CD14-positive monocyte (primary cell): ENCODE data around the gene TSHZ2. TPM values are rescaled to one million over a fixed set of nuclear protein-coding genes. Genes with fewer than 3 reads are reported as not detected.

Experiments
- DNase-seq, 3 donors: peaks; one replicate each; pipeline ENCODE4 v3.0.0-alpha.2; 2011 to 2022
- H2AFZ ChIP-seq: 2 replicates; pipeline ENCODE4 v1.6.0; 2012; ENCODE audit warnings: mild to moderate bottlenecking, low read depth, low read length, inconsistent platforms; ENCODE audit not compliant: insufficient read depth, poor library complexity, severe bottlenecking
- H3K27ac ChIP-seq, 2 donors: 1 replicate in 1 of 2; 2 replicates in 1 of 2; pipeline ENCODE4 v1.5.1; 2012 to 2013; ENCODE audit warnings: low read length in 2 of 2, control low read depth in 1 of 2, inconsistent platforms in 1 of 2, low read depth in 1 of 2, mild to moderate bottlenecking in 1 of 2
- H3K27me3 ChIP-seq, 2 donors: one replicate each; pipeline versions ENCODE4 v1.6.0 to v1.6.1; 2011 to 2013; ENCODE audit warnings: low read length in 2 of 2; ENCODE audit not compliant: control insufficient read depth in 2 of 2, insufficient read depth in 2 of 2
- H3K36me3 ChIP-seq, 2 donors: replicated peaks in 1 of 2; 1 replicate in 1 of 2; 2 replicates in 1 of 2; pipeline versions ENCODE4 v1.5.1 to v1.6.1; 2012 to 2013; ENCODE audit warnings: low read length in 2 of 2, control low read depth in 1 of 2, inconsistent platforms in 1 of 2, mild to moderate bottlenecking in 1 of 2; ENCODE audit not compliant: insufficient read depth in 2 of 2, control insufficient read depth in 1 of 2
- H3K4me1 ChIP-seq, 2 donors: 1 replicate in 1 of 2; 2 replicates in 1 of 2; pipeline versions ENCODE4 v1.5.1 to v1.6.1; 2012 to 2013; ENCODE audit warnings: low read length in 2 of 2, control low read depth in 1 of 2, inconsistent platforms in 1 of 2, mild to moderate bottlenecking in 1 of 2, moderate library complexity in 1 of 2; ENCODE audit not compliant: insufficient read depth in 2 of 2, control insufficient read depth in 1 of 2
- H3K4me2 ChIP-seq: replicated peaks from 2 replicates; pipeline ENCODE3; 2012; ENCODE audit warnings: low read length, moderate library complexity, mild to moderate bottlenecking; ENCODE audit not compliant: poor library complexity, severe bottlenecking; ENCODE audit errors: extremely low read depth
- H3K4me3 ChIP-seq, 3 experiments: fragments of 200-600 bp in 1 of 3; sonication (generic) in 1 of 3; replicated peaks in 1 of 3; 1 replicate in 2 of 3; 2 replicates in 1 of 3; pipeline ENCODE4 v1.5.1; 2011 to 2013; ENCODE audit warnings: low read length in 3 of 3, mild to moderate bottlenecking in 3 of 3, control low read depth in 2 of 3, low read depth in 2 of 3, inconsistent platforms in 1 of 3, moderate library complexity in 1 of 3
- H3K79me2 ChIP-seq: 2 replicates; pipeline ENCODE4 v1.6.0; 2012; ENCODE audit warnings: mild to moderate bottlenecking, control low read depth, inconsistent platforms, low read length, moderate library complexity; ENCODE audit not compliant: insufficient read depth
- H3K9ac ChIP-seq: 2 replicates; pipeline ENCODE4 v1.6.0; 2017; ENCODE audit warnings: low read length, mild to moderate bottlenecking; ENCODE audit not compliant: insufficient read depth, poor library complexity, severe bottlenecking
- H3K9me3 ChIP-seq, 2 donors: replicated peaks in 1 of 2; 1 replicate in 1 of 2; 2 replicates in 1 of 2; pipeline versions ENCODE4 v1.5.1 to v1.6.1; 2012 to 2013; ENCODE audit warnings: low read length in 2 of 2, control low read depth in 1 of 2; ENCODE audit not compliant: control insufficient read depth in 1 of 2, insufficient read depth in 1 of 2
- H4K20me1 ChIP-seq: 2 replicates; pipeline ENCODE4 v1.6.0; 2012; ENCODE audit warnings: mild to moderate bottlenecking, low read length, control low read depth, moderate library complexity; ENCODE audit not compliant: insufficient read depth
- H3K27ac Mint-ChIP-seq, 7 donors: one replicate each; pipeline ENCODE4 v1.8.0; 2020; ENCODE audit warnings: mild to moderate bottlenecking in 7 of 7, mixed read lengths in 7 of 7, moderate library complexity in 6 of 7, inconsistent platforms in 2 of 7
- H3K27me3 Mint-ChIP-seq, 3 donors: one replicate each; pipeline ENCODE4 v1.8.0; 2021 to 2022; ENCODE audit warnings: low read depth in 3 of 3, mild to moderate bottlenecking in 3 of 3, mixed read lengths in 3 of 3, moderate library complexity in 3 of 3, inconsistent platforms in 1 of 3
- H3K36me3 Mint-ChIP-seq, 2 donors: one replicate each; pipeline ENCODE4 v1.8.0; 2020; ENCODE audit warnings: mixed read lengths in 2 of 2, inconsistent platforms in 1 of 2, mild to moderate bottlenecking in 1 of 2
- H3K4me1 Mint-ChIP-seq: one replicate; pipeline ENCODE4 v1.8.0; 2020; ENCODE audit warnings: mild to moderate bottlenecking, mixed read lengths
- H3K4me3 Mint-ChIP-seq, 2 donors: one replicate each; pipeline ENCODE4 v1.8.0; 2020; ENCODE audit warnings: mild to moderate bottlenecking in 2 of 2, mixed read lengths in 2 of 2, moderate library complexity in 1 of 2
- H3K9me3 Mint-ChIP-seq, 7 donors: one replicate each; pipeline ENCODE4 v1.8.0; 2020 to 2022; ENCODE audit warnings: mixed read lengths in 7 of 7, mild to moderate bottlenecking in 6 of 7, moderate library complexity in 6 of 7, inconsistent platforms in 2 of 7
- CTCF ChIP-seq: fragments of 200-600 bp; IDR thresholded peaks from one replicate; pipeline ENCODE4 v1.8.0; 2022; ENCODE audit warnings: antibody characterized with exemption, mild to moderate bottlenecking
- WGBS: methylation state at CpG from one replicate; pipeline ENCODE4 v1.1.5; 2013; ENCODE audit warnings: missing lambda C conversion rate; ENCODE audit not compliant: insufficient coverage; 5-methylcytosine and 5-hydroxymethylcytosine counted together
- intact Hi-C, 2 donors: fragments of 100-400 bp; cut with micrococcal nuclease; formaldehyde crosslinking; loops; one replicate each; pipeline versions ENCODE4 v1.15.0 to v1.15.1; 2023
- polyA plus RNA-seq, 3 donors: library from polyadenylated mRNA; depleted of rRNA in 1 of 3; unstranded in 2 of 3; stranded (reverse) in 1 of 3; fragments of 300-500 nt in 2 of 3; fragments of >200 nt in 1 of 3; fragmentation: Illumina TruSeq in 2 of 3; gene quantifications; 1 replicate in 2 of 3; 2 replicates in 1 of 3; pipeline ENCODE4 v1.2.3, GENCODE V29; 2012 to 2021

The TSHZ2 gene
- polyA plus RNA-seq, 3 donors: not detected

GRCh38 chr20:53274365-53274764, 302.2 kb downstream of the TSHZ2 start:
- no peak overlapping the region for H3K9ac ChIP-seq
- no peaks in the 10 kb centered on the region for H3K27me3 ChIP-seq
- no peak overlapping the region for H3K27ac ChIP-seq
- no peaks in the 10 kb centered on the region for H3K36me3 Mint-ChIP-seq
- no peaks in the 10 kb centered on the region for H3K79me2 ChIP-seq
- H2AFZ ChIP-seq: no peak overlapping the region
- H3K36me3 ChIP-seq: no peaks in the 10 kb centered on the region
- peaks cover 0 to 3% (median 0%) of the 10 kb centered on the region in 7 donors for H3K9me3 Mint-ChIP-seq
- intact Hi-C loops: no loop called here
- H3K4me3 ChIP-seq: no peak overlapping the region
- H3K27me3 Mint-ChIP-seq: peaks cover 0 to 1% (median 0%) of the 10 kb centered on the region in 3 donors
- TF ChIP-seq CTCF: no peak
- no peaks in the 10 kb centered on the region for H3K4me1 Mint-ChIP-seq
- H3K4me3 Mint-ChIP-seq: no peak overlapping the region
- DNase-seq: no peak
- no peaks in the 10 kb centered on the region for H4K20me1 ChIP-seq
- no peaks in the 10 kb centered on the region for H3K9me3 ChIP-seq
- no peaks in the 10 kb centered on the region for H3K4me1 ChIP-seq
- H3K4me2 ChIP-seq: no peak overlapping the region
- no peak overlapping the region for H3K27ac Mint-ChIP-seq
- WGBS: 90% methylated on average over 5 of the region's 5 CpGs

GRCh38 chr20:53274807-53275206, 302.6 kb downstream of the TSHZ2 start:
- Histone ChIP-seq H3K27me3 (no peaks in the 10 kb centered on the region), H3K4me2 (no peak overlapping the region), H3K36me3 (no peaks in the 10 kb centered on the region), H3K27ac (no peak overlapping the region), H3K9me3 (no peaks in the 10 kb centered on the region), H3K4me3 (no peak overlapping the region), H4K20me1 (no peaks in the 10 kb centered on the region), H3K9ac (no peak overlapping the region), H2AFZ (no peak overlapping the region), H3K79me2 (no peaks in the 10 kb centered on the region), H3K4me1 (no peaks in the 10 kb centered on the region)
- intact Hi-C loops: no loop called here
- H3K4me3 Mint-ChIP-seq: no peak overlapping the region
- 69% methylated on average over 2 of the region's 3 CpGs for WGBS
- TF ChIP-seq CTCF: no peak
- H3K27ac Mint-ChIP-seq: no peak overlapping the region
- H3K4me1 Mint-ChIP-seq: no peaks in the 10 kb centered on the region
- no peaks in the 10 kb centered on the region for H3K36me3 Mint-ChIP-seq
- H3K27me3 Mint-ChIP-seq: peaks cover 0 to 2% (median 1%) of the 10 kb centered on the region in 3 donors
- peaks cover 0 to 3% (median 0%) of the 10 kb centered on the region in 7 donors for H3K9me3 Mint-ChIP-seq
- no peak for DNase-seq
